D341Med (cell line): ENCODE measurements around the gene LHPP.
"Not testable (repeated sequence)": the region's sequence is repeated elsewhere in the genome, so short reads cannot be mapped to it uniquely, and the experiment has no call there.

Source experiments
- DNase-seq: peaks from one replicate; pipeline ENCODE4 v3.0.0; 2012; ENCODE audit warnings: low spot score

LHPP gene

GRCh38 chr10:124573726-124574455 is 112.3 kb downstream of the LHPP start:
- no peak for DNase-seq

GRCh38 chr10:124574456-124575070 is 112.9 kb downstream of the LHPP start:
- DNase-seq, result no peak

- DNase-seq, result no peak
These were observed 113.7 kb downstream of the LHPP start for GRCh38 chr10:124575107-124576035.

- no peak for DNase-seq
These were observed 115.2 kb downstream of the LHPP start for GRCh38 chr10:124576526-124577420.

GRCh38 chr10:124577651-124578050 is 116.0 kb downstream of the LHPP start:
- DNase-seq, result no peak

GRCh38 chr10:124578231-124579010 is 116.8 kb downstream of the LHPP start:
- no peak for DNase-seq

- DNase-seq, result no peak
These were observed 117.4 kb downstream of the LHPP start for GRCh38 chr10:124579011-124579399.

- no peak for DNase-seq
These were observed 124.5 kb downstream of the LHPP start for GRCh38 chr10:124586142-124586541.

GRCh38 chr10:124587811-124588211 is 126.2 kb downstream of the LHPP start:
- no peak for DNase-seq

GRCh38 chr10:124588341-124588735 is 126.7 kb downstream of the LHPP start:
- DNase-seq, result not testable (repeated sequence)

- no peak for DNase-seq
These were observed 127.3 kb downstream of the LHPP start for GRCh38 chr10:124588736-124589490.

GRCh38 chr10:124589491-124590041 is 127.9 kb downstream of the LHPP start:
- no peak for DNase-seq

- no peak for DNase-seq
These were observed 128.8 kb downstream of the LHPP start for GRCh38 chr10:124590216-124591122.

- DNase-seq, result no peak
These were observed 129.5 kb downstream of the LHPP start for GRCh38 chr10:124591123-124591495.

GRCh38 chr10:124592101-124592500 is 130.5 kb downstream of the LHPP start:
- no peak for DNase-seq

GRCh38 chr10:124592736-124593430 is 131.3 kb downstream of the LHPP start:
- DNase-seq, result no peak

- no peak for DNase-seq
These were observed 131.9 kb downstream of the LHPP start for GRCh38 chr10:124593431-124593985.

- no peak for DNase-seq
These were observed 132.6 kb downstream of the LHPP start for GRCh38 chr10:124594240-124594639.
